Loucy (cell line): ENCODE data around the gene TTC7B.
"Not testable (repeated sequence)": the region's sequence is repeated elsewhere in the genome, so short reads cannot be mapped to it uniquely, and the experiment has no call there.

ENCODE experiments used
- H2AFZ ChIP-seq: fragments of 200-600 bp; sonication (generic); 2 replicates; pipeline ENCODE4 v1.6.0; 2016; ENCODE audit warnings: antibody characterized with exemption, mild to moderate bottlenecking, low read length, moderate library complexity
- H3F3A ChIP-seq: fragments of 200-600 bp; 2 replicates; pipeline ENCODE4 v1.6.0; 2016; ENCODE audit warnings: antibody characterized with exemption, low read depth, mild to moderate bottlenecking
- H3K27me3 ChIP-seq: fragments of 200-600 bp; sonication (generic); 2 replicates; pipeline ENCODE4 v1.6.1; 2014; ENCODE audit warnings: low read length, mild to moderate bottlenecking; ENCODE audit not compliant: insufficient read depth, poor library complexity, severe bottlenecking
- H3K36me3 ChIP-seq: fragments of 200-600 bp; sonication (generic); 2 replicates; pipeline ENCODE4 v1.6.1; 2016; ENCODE audit warnings: low read length; ENCODE audit not compliant: insufficient read depth
- H3K4me1 ChIP-seq: fragments of 200-600 bp; sonication (generic); 2 replicates; pipeline ENCODE4 v1.5.1; 2014; ENCODE audit warnings: low read length, mild to moderate bottlenecking; ENCODE audit not compliant: insufficient read depth, poor library complexity, severe bottlenecking
- H3K4me2 ChIP-seq: fragments of 200-600 bp; sonication (generic); 2 replicates; pipeline ENCODE4 v1.6.0; 2014; ENCODE audit warnings: antibody characterized with exemption, low read length, low read depth, mild to moderate bottlenecking; ENCODE audit not compliant: poor library complexity, severe bottlenecking
- H3K4me3 ChIP-seq: fragments of 200-600 bp; sonication (generic); 2 replicates; pipeline ENCODE4 v1.5.1; 2014; ENCODE audit warnings: low read length, mild to moderate bottlenecking, mixed read lengths; ENCODE audit not compliant: poor library complexity, severe bottlenecking
- H3K79me2 ChIP-seq: fragments of 200-600 bp; sonication (generic); 2 replicates; pipeline ENCODE4 v1.6.1; 2014; ENCODE audit warnings: low read length; ENCODE audit not compliant: insufficient read depth
- H3K9ac ChIP-seq: fragments of 200-600 bp; sonication (generic); 2 replicates; pipeline ENCODE4 v1.6.0; 2014; ENCODE audit warnings: mild to moderate bottlenecking, low read depth, low read length, moderate library complexity; ENCODE audit not compliant: poor library complexity, severe bottlenecking
- H3K9me2 ChIP-seq: fragments of 200-600 bp; sonication (generic); replicated peaks from 2 replicates; pipeline ENCODE4 v1.6.1; 2016; ENCODE audit warnings: low read depth, low read length, mixed read lengths
- H3K9me3 ChIP-seq: fragments of 200-600 bp; sonication (generic); 2 replicates; pipeline ENCODE4 v1.6.1; 2014; ENCODE audit warnings: mild to moderate bottlenecking, antibody characterized with exemption, low read length, low read depth; ENCODE audit not compliant: insufficient read depth
- H4K20me1 ChIP-seq: fragments of 200-600 bp; sonication (generic); 2 replicates; pipeline ENCODE4 v1.6.0; 2014; ENCODE audit warnings: antibody characterized with exemption, low read length, mild to moderate bottlenecking; ENCODE audit not compliant: insufficient read depth, poor library complexity, severe bottlenecking
- EZH2phosphoT487 ChIP-seq: fragments of 200-600 bp; IDR thresholded peaks from 2 replicates; pipeline ENCODE4 v1.6.1; 2018; ENCODE audit warnings: antibody characterized with exemption, mild to moderate bottlenecking, moderate library complexity, borderline replicate concordance
- TF ChIP-seq, protein P1 (sequence below): fragments of 200-600 bp; sonication (generic); conservative IDR thresholded peaks from 2 replicates; pipeline ENCODE4 v1.5.1; 2014; ENCODE audit warnings: mild to moderate bottlenecking, antibody characterized with exemption, low read length

The TTC7B gene

DNA sequence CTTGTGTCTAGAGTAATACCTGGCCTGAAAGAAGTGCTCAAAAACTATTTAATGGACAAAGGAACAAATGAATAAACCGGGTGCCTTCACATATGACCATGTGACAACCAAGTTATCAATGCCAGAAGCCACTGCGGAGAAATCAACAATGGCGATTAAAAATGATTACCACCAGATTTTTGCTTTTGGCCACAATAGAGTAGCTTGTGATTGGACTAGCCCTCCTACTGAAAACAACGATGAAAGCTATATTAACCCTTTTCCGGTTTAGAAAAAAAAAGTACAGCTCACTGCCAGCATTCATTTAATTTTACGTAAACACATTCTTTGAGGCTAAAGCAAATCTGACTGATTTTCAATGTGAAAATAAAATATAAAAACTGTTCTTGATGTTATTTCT is 41.6 kb upstream of the TTC7B start:
- H4K20me1 ChIP-seq = no peaks in the 10 kb centered on the region
- H3K4me1 ChIP-seq = peaks cover 14% of the 10 kb centered on the region
- H3K9me3 ChIP-seq = no peaks in the 10 kb centered on the region
- no peaks in the 10 kb centered on the region for H3K36me3 ChIP-seq
- peaks cover 8% of the 10 kb centered on the region; the same call in 1 of the 2 replicates for H3F3A ChIP-seq
- no peaks in the 10 kb centered on the region for H3K9me2 ChIP-seq
- H3K4me3 ChIP-seq = peak overlapping the region; percentile 52
- H2AFZ ChIP-seq = no peak overlapping the region
- H3K9ac ChIP-seq = peak overlapping the region; percentile 11
- H3K79me2 ChIP-seq = no peaks in the 10 kb centered on the region
- no peaks in the 10 kb centered on the region for H3K27me3 ChIP-seq
- peak overlapping the region; percentile 63 for H3K4me2 ChIP-seq
- no peak for TF ChIP-seq EZH2phosphoT487
- TF ChIP-seq, protein P1, sequence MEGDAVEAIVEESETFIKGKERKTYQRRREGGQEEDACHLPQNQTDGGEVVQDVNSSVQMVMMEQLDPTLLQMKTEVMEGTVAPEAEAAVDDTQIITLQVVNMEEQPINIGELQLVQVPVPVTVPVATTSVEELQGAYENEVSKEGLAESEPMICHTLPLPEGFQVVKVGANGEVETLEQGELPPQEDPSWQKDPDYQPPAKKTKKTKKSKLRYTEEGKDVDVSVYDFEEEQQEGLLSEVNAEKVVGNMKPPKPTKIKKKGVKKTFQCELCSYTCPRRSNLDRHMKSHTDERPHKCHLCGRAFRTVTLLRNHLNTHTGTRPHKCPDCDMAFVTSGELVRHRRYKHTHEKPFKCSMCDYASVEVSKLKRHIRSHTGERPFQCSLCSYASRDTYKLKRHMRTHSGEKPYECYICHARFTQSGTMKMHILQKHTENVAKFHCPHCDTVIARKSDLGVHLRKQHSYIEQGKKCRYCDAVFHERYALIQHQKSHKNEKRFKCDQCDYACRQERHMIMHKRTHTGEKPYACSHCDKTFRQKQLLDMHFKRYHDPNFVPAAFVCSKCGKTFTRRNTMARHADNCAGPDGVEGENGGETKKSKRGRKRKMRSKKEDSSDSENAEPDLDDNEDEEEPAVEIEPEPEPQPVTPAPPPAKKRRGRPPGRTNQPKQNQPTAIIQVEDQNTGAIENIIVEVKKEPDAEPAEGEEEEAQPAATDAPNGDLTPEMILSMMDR = no peak

GRCh38 chr14:90856115-90856514 is 39.9 kb upstream of the TTC7B start:
- not testable (repeated sequence) for H2AFZ ChIP-seq, H3K4me2 ChIP-seq, H3K79me2 ChIP-seq, H3F3A ChIP-seq, H3K27me3 ChIP-seq, H3K4me3 ChIP-seq, H3K9ac ChIP-seq, H4K20me1 ChIP-seq, H3K9me3 ChIP-seq, H3K9me2 ChIP-seq, H3K36me3 ChIP-seq
- peaks cover 14% of the 10 kb centered on the region for H3K4me1 ChIP-seq

- Histone ChIP-seq H4K20me1 (no peaks in the 10 kb centered on the region), H3K36me3 (no peaks in the 10 kb centered on the region), H3K9ac (no peak overlapping the region), H3F3A (peaks cover 8% of the 10 kb centered on the region; the same call in 1 of the 2 replicates), H3K27me3 (no peaks in the 10 kb centered on the region), H3K4me1 (peaks cover 6% of the 10 kb centered on the region), H3K79me2 (no peaks in the 10 kb centered on the region), H2AFZ (no peak overlapping the region), H3K4me2 (no peak overlapping the region), H3K9me3 (no peaks in the 10 kb centered on the region), H3K4me3 (no peak overlapping the region), H3K9me2 (no peaks in the 10 kb centered on the region)
- TF ChIP-seq EZH2phosphoT487 = no peak
- TF ChIP-seq, protein P1 = no peak
Observed at GRCh38 chr14:90853116-90853515, 36.9 kb upstream of the TTC7B start.

DNA sequence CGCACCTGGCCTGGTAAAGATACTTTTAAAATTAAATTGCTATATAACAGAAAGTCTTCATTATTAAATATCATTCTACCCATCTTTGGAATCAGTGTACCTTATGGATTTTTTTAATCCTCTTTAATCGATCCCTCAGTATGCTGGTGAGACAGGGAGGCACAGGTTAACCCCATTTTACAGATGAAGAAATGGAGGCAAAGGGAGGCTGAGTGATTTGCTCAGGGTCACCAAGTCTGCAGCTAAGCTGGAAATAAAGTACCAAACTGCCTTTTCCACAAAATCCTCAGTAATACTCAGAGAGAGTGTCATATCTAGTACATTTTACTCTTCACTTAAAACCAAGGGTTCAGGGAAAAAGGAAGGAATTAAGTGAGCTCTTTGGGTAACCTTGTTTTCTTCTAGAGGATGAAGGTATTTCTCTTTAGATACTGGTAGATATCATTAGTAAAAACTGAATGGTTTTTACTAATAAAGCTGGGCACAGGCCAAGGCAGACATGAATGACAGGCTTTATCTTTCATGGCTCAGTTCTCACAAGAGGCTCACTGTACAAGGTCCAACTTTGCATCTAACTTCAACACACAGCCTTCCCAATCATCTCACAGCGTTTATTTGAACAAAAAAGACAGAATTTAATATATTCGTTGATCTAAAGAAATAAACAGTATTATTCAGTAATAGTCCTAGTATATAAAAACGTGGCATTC is 35.3 kb upstream of the TTC7B start:
- H2AFZ ChIP-seq = no peak overlapping the region
- H3K4me1 ChIP-seq = no peaks in the 10 kb centered on the region
- no peaks in the 10 kb centered on the region for H3K9me3 ChIP-seq
- H3K4me2 ChIP-seq = no peak overlapping the region
- no peak overlapping the region for H3K9ac ChIP-seq
- no peaks in the 10 kb centered on the region for H3K79me2 ChIP-seq
- no peaks in the 10 kb centered on the region for H3K27me3 ChIP-seq
- peaks cover 8% of the 10 kb centered on the region; the same call in 1 of the 2 replicates for H3F3A ChIP-seq
- no peaks in the 10 kb centered on the region for H3K9me2 ChIP-seq
- H4K20me1 ChIP-seq = no peaks in the 10 kb centered on the region
- H3K4me3 ChIP-seq = no peak overlapping the region
- TF ChIP-seq EZH2phosphoT487 = no peak
- TF ChIP-seq, protein P1 = no peak
- no peaks in the 10 kb centered on the region for H3K36me3 ChIP-seq
